Measurements from ENCODE around the gene CCR8.

Gene CCR8

GRCh38 chr3:39302178-39302577, 27.3 kb upstream of the CCR8 start:
- no peak for DNase-seq
- no peaks in the 10 kb centered on the region for H3K36me3 ChIP-seq (replicated peaks; ENCODE audit: insufficient read depth, low read length)
- no peaks in the 10 kb centered on the region for H3K79me2 ChIP-seq (ENCODE audit: low read length)
- H3K4me3 ChIP-seq (ENCODE audit: low read length) = no peak overlapping the region
- H3K9me3 ChIP-seq (replicated peaks; ENCODE audit: insufficient read depth, low read length) = no peaks in the 10 kb centered on the region
- no peak overlapping the region for H3K27ac ChIP-seq (ENCODE audit: low read length)
- H3K9ac ChIP-seq (ENCODE audit: low read length) = no peak overlapping the region
- H3K4me2 ChIP-seq (ENCODE audit: low read depth, low read length) = no peak overlapping the region
- no peaks in the 10 kb centered on the region for H4K20me1 ChIP-seq (ENCODE audit: insufficient read depth, low read length)
- H3F3A ChIP-seq (ENCODE audit: insufficient read depth, low read length) = no peaks in the 10 kb centered on the region
- H3K9me2 ChIP-seq (replicated peaks; ENCODE audit: insufficient read depth, low read length) = no peaks in the 10 kb centered on the region
- no peaks in the 10 kb centered on the region for H3K27me3 ChIP-seq (replicated peaks; ENCODE audit: insufficient read depth, low read length)
- no peak overlapping the region for H2AFZ ChIP-seq (ENCODE audit: low read length)
- no peak for TF ChIP-seq EZH2 (optimal IDR thresholded peaks at IDR 0.05; ENCODE audit: low read depth, low read length)
- TF ChIP-seq, protein P1, sequence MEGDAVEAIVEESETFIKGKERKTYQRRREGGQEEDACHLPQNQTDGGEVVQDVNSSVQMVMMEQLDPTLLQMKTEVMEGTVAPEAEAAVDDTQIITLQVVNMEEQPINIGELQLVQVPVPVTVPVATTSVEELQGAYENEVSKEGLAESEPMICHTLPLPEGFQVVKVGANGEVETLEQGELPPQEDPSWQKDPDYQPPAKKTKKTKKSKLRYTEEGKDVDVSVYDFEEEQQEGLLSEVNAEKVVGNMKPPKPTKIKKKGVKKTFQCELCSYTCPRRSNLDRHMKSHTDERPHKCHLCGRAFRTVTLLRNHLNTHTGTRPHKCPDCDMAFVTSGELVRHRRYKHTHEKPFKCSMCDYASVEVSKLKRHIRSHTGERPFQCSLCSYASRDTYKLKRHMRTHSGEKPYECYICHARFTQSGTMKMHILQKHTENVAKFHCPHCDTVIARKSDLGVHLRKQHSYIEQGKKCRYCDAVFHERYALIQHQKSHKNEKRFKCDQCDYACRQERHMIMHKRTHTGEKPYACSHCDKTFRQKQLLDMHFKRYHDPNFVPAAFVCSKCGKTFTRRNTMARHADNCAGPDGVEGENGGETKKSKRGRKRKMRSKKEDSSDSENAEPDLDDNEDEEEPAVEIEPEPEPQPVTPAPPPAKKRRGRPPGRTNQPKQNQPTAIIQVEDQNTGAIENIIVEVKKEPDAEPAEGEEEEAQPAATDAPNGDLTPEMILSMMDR (IDR thresholded peaks at IDR 0.05; ENCODE audit: low read length) = no peak
- TF ChIP-seq EZH2phosphoT487 (IDR thresholded peaks at IDR 0.05; ENCODE audit: low read length) = no peak
- 0 out of 2 replicates have a peak, but pooled peaks cover 4% of the 10 kb centered on the region for H3K4me1 ChIP-seq (ENCODE audit: low read length)

DNA sequence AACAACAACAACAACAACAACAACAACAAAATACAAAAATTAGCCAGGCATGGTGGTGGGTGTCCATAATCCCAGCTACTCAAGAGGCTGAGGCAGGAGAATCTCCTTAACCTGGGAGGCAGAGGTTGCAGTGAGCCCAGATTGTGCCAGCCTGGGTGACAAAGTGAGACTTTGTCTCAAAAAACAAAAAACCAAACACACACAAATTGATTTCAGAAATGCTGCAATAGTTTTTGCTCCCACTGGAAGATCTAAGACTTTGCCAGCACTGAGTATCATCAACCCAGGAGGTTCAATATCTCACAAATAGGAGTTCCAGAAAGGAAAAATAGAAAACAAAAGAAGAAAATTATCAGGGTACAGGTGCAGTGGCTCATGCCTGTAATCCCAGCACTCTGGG, 16.2 kb upstream of the CCR8 start:
- H3K4me2 ChIP-seq (ENCODE audit: low read depth, low read length) = no peak overlapping the region
- H3K27me3 ChIP-seq (replicated peaks; ENCODE audit: insufficient read depth, low read length) = no peaks in the 10 kb centered on the region
- no peaks in the 10 kb centered on the region for H3K79me2 ChIP-seq (ENCODE audit: low read length)
- H3K9ac ChIP-seq (ENCODE audit: low read length) = no peak overlapping the region
- DNase-seq = no peak
- no peaks in the 10 kb centered on the region for H4K20me1 ChIP-seq (ENCODE audit: insufficient read depth, low read length)
- no peak overlapping the region for H3K27ac ChIP-seq (ENCODE audit: low read length)
- H3F3A ChIP-seq (ENCODE audit: insufficient read depth, low read length) = no peaks in the 10 kb centered on the region
- H3K4me3 ChIP-seq (ENCODE audit: low read length) = no peak overlapping the region
- H3K4me1 ChIP-seq (ENCODE audit: low read length) = no peaks in the 10 kb centered on the region
- no peak overlapping the region for H2AFZ ChIP-seq (ENCODE audit: low read length)
- H3K9me3 ChIP-seq (replicated peaks; ENCODE audit: insufficient read depth, low read length) = no peaks in the 10 kb centered on the region
- no peaks in the 10 kb centered on the region for H3K36me3 ChIP-seq (replicated peaks; ENCODE audit: insufficient read depth, low read length)
- H3K9me2 ChIP-seq (replicated peaks; ENCODE audit: insufficient read depth, low read length) = no peaks in the 10 kb centered on the region
- TF ChIP-seq, protein P1 (IDR thresholded peaks at IDR 0.05; ENCODE audit: low read length) = no peak
- TF ChIP-seq EZH2phosphoT487 (IDR thresholded peaks at IDR 0.05; ENCODE audit: low read length) = no peak
- no peak for TF ChIP-seq EZH2 (optimal IDR thresholded peaks at IDR 0.05; ENCODE audit: low read depth, low read length)

GRCh38 chr3:39315420-39315819, 14.1 kb upstream of the CCR8 start:
- no peak overlapping the region for H2AFZ ChIP-seq (ENCODE audit: low read length)
- no peak overlapping the region for H3K9ac ChIP-seq (ENCODE audit: low read length)
- no peaks in the 10 kb centered on the region for H3K9me3 ChIP-seq (replicated peaks; ENCODE audit: insufficient read depth, low read length)
- H3K36me3 ChIP-seq (replicated peaks; ENCODE audit: insufficient read depth, low read length) = no peaks in the 10 kb centered on the region
- no peaks in the 10 kb centered on the region for H3F3A ChIP-seq (ENCODE audit: insufficient read depth, low read length)
- no peak overlapping the region for H3K4me3 ChIP-seq (ENCODE audit: low read length)
- DNase-seq = no peak
- TF ChIP-seq EZH2 (optimal IDR thresholded peaks at IDR 0.05; ENCODE audit: low read depth, low read length) = no peak
- TF ChIP-seq, protein P1 (IDR thresholded peaks at IDR 0.05; ENCODE audit: low read length) = no peak
- TF ChIP-seq EZH2phosphoT487 (IDR thresholded peaks at IDR 0.05; ENCODE audit: low read length) = no peak
- no peaks in the 10 kb centered on the region for H4K20me1 ChIP-seq (ENCODE audit: insufficient read depth, low read length)
- H3K79me2 ChIP-seq (ENCODE audit: low read length) = no peaks in the 10 kb centered on the region
- no peaks in the 10 kb centered on the region for H3K4me1 ChIP-seq (ENCODE audit: low read length)
- H3K27ac ChIP-seq (ENCODE audit: low read length) = no peak overlapping the region
- H3K27me3 ChIP-seq (replicated peaks; ENCODE audit: insufficient read depth, low read length) = no peaks in the 10 kb centered on the region
- H3K4me2 ChIP-seq (ENCODE audit: low read depth, low read length) = no peak overlapping the region
- no peaks in the 10 kb centered on the region for H3K9me2 ChIP-seq (replicated peaks; ENCODE audit: insufficient read depth, low read length)

All from MM.1S (cell line).